HepG2 (cell line): ENCODE measurements around the gene COL18A1. TPM values are rescaled to one million over a fixed set of nuclear protein-coding genes. Genes with fewer than 3 reads are reported as not detected.

Experiments
- CBX5 ChIP-seq: sonication (generic); formaldehyde crosslinking; IDR thresholded peaks from 2 replicates; pipeline ENCODE4 v1.4.0; 2020; ENCODE audit warnings: missing genetic modification reagents, borderline replicate concordance
- CREB1 ChIP-seq, 2 experiments: fragments of 450-650 bp in 1 of 2; IDR thresholded peaks; 2 replicates each; pipeline ENCODE4 v1.6.1; 2016 to 2017; ENCODE audit warnings: control low read depth in 1 of 2, mild to moderate bottlenecking in 1 of 2, missing compliant biosample characterization in 1 of 2, missing genetic modification characterization in 1 of 2
- CTCF ChIP-seq: sonication (generic); formaldehyde crosslinking; IDR thresholded peaks from 2 replicates; pipeline ENCODE4 v1.5.0; 2020; ENCODE audit warnings: mild to moderate bottlenecking, missing genetic modification reagents, moderate library complexity
- ISL2 ChIP-seq: sonication (generic); formaldehyde crosslinking; IDR thresholded peaks from 2 replicates; pipeline ENCODE4 v1.5.0; 2020; ENCODE audit warnings: missing genetic modification reagents
- NFYB ChIP-seq: sonication (generic); formaldehyde crosslinking; IDR thresholded peaks from 2 replicates; pipeline ENCODE4 v1.4.0; 2020; ENCODE audit warnings: missing genetic modification reagents
- NFYC ChIP-seq: IDR thresholded peaks from 2 replicates; pipeline ENCODE4 v1.6.1; 2016; ENCODE audit warnings: missing genetic modification reagents, missing compliant biosample characterization
- NONO ChIP-seq, 2 experiments: fragments of 450-650 bp in 1 of 2; sonication (generic) in 1 of 2; formaldehyde crosslinking in 1 of 2; IDR thresholded peaks in 1 of 2; conservative IDR thresholded peaks in 1 of 2; 2 replicates each; pipeline versions ENCODE4 v1.6.1 to v1.8.0; 2017 to 2022; ENCODE audit warnings: mild to moderate bottlenecking in 1 of 2, missing genetic modification reagents in 1 of 2, moderate library complexity in 1 of 2
- RERE ChIP-seq: IDR thresholded peaks from 2 replicates; pipeline ENCODE4 v1.6.1; 2016; ENCODE audit warnings: low read depth, missing genetic modification reagents, missing compliant biosample characterization
- SP140L ChIP-seq: sonication (generic); formaldehyde crosslinking; IDR thresholded peaks from 2 replicates; pipeline ENCODE4 v1.4.0; 2020; ENCODE audit warnings: missing genetic modification reagents, borderline replicate concordance
- STAG1 ChIP-seq: sonication (generic); formaldehyde crosslinking; IDR thresholded peaks from 2 replicates; pipeline ENCODE4 v1.4.0; 2020; ENCODE audit warnings: missing genetic modification reagents
- ZBTB26 ChIP-seq: IDR thresholded peaks from 2 replicates; pipeline ENCODE4 v1.6.1; 2016; ENCODE audit warnings: missing compliant biosample characterization, missing genetic modification reagents, borderline replicate concordance
- ZBTB44 ChIP-seq: sonication (generic); formaldehyde crosslinking; IDR thresholded peaks from 2 replicates; pipeline ENCODE4 v1.4.0; 2020; ENCODE audit warnings: missing genetic modification reagents
- ZNF230 ChIP-seq: sonication (generic); formaldehyde crosslinking; IDR thresholded peaks from 2 replicates; pipeline ENCODE4 v1.4.0; 2020; ENCODE audit warnings: mild to moderate bottlenecking, missing genetic modification reagents
- ZNF24 ChIP-seq: fragments of 450-650 bp; IDR thresholded peaks from 2 replicates; pipeline ENCODE4 v1.6.1; 2017; ENCODE audit warnings: antibody characterized with exemption, mild to moderate bottlenecking
- ZNF552 ChIP-seq: sonication (generic); formaldehyde crosslinking; IDR thresholded peaks from 2 replicates; pipeline ENCODE4 v1.9.0; 2022; ENCODE audit warnings: missing genetic modification reagents, mild to moderate bottlenecking, borderline replicate concordance
- ZNF644 ChIP-seq: IDR thresholded peaks from 2 replicates; pipeline ENCODE4 v1.6.1; 2016; ENCODE audit warnings: low read depth
- ZNF7 ChIP-seq: IDR thresholded peaks from 2 replicates; pipeline ENCODE4 v1.6.1; 2016; ENCODE audit warnings: missing biosample characterization, missing genetic modification reagents
- ZNF839 ChIP-seq: sonication (generic); formaldehyde crosslinking; IDR thresholded peaks from 2 replicates; pipeline ENCODE4 v1.4.0; 2020; ENCODE audit warnings: missing genetic modification reagents, mild to moderate bottlenecking, borderline replicate concordance
- polyA plus RNA-seq, 8 experiments: library from polyadenylated mRNA; depleted of rRNA in 3 of 8; stranded (reverse) in 7 of 8; unstranded in 1 of 8; fragments of >200 nt; fragmentation: Illumina TruSeq in 4 of 8; extraction: Trizol in 4 of 8; gene quantifications; 2 replicates each; pipeline versions ENCODE4 v1.2.1 to v1.2.3, GENCODE V29; 2011 to 2016; ENCODE audit warnings: low read depth in 4 of 8, missing spikeins in 1 of 8, mixed read lengths in 1 of 8; ENCODE audit not compliant: insufficient read depth in 1 of 8
- total RNA-seq, 5 experiments: library from RNA; depleted of rRNA; stranded (reverse); fragments of >200 nt; fragmentation: Illumina TruSeq; extraction: Trizol; gene quantifications; 2 replicates each; pipeline ENCODE4 v1.2.3, GENCODE V29; 2016; ENCODE audit warnings: low read depth in 1 of 5

COL18A1 gene
- total and polyA plus RNA-seq, 2 of the 13 experiments (the other 11 are each of a cell fraction or from before 2014, with no cell fraction given), result 79.0 to 102 TPM

- TF ChIP-seq RERE (CRISPR knock-in tag), result peak; percentile 85; the same call in 1 of the 2 replicates
- no peak for TF ChIP-seq SP140L (CRISPR knock-in tag)
- TF ChIP-seq ZNF230 (CRISPR knock-in tag), result no peak
- no peak for TF ChIP-seq ZNF24
- TF ChIP-seq ZNF644 (CRISPR knock-in tag), result no peak
- 0 out of 2 replicates have a peak, but pooled peaks have one; percentile 15 for TF ChIP-seq CTCF (CRISPR knock-in tag)
- TF ChIP-seq ZBTB26 (CRISPR knock-in tag), result no peak
- no peak for TF ChIP-seq NFYB (CRISPR knock-in tag)
- no peak for TF ChIP-seq CREB1 (IDR thresholded peaks at IDR 0.05)
- no peak for TF ChIP-seq CREB1 (CRISPR knock-in tag; IDR thresholded peaks at IDR 0.05)
- 0 out of 2 replicates have a peak, but pooled peaks have one; percentile 46 for TF ChIP-seq ZNF839 (CRISPR knock-in tag)
- TF ChIP-seq CBX5 (CRISPR knock-in tag), result peak; percentile 77; the same call in 1 of the 2 replicates
- TF ChIP-seq ZNF7 (CRISPR knock-in tag), result no peak
- TF ChIP-seq ISL2 (CRISPR knock-in tag), result peak; percentile 94
- no peak for TF ChIP-seq ZBTB44
- peak; percentile 43; the same call in 1 of the 2 replicates for TF ChIP-seq STAG1 (CRISPR knock-in tag)
- TF ChIP-seq NFYC (CRISPR knock-in tag), result no peak
- no peak for TF ChIP-seq ZNF552 (CRISPR knock-in tag)
- no peak for TF ChIP-seq NONO (IDR thresholded peaks at IDR 0.05)
- TF ChIP-seq NONO (CRISPR knock-in tag; conservative IDR thresholded peaks at IDR 0.05), result peak; percentile 75
These were observed 64.5 kb downstream of the COL18A1 start (continued) for GRCh38 chr21:45469273-45470086.
